Peyer's patch (tissue), 4 donors: ENCODE results near the gene NEUROG2.

ENCODE experiments used
- CTCF ChIP-seq, 6 experiments: fragments of 450-650 bp in 4 of 6; fragments of 200-600 bp in 2 of 6; sonication (generic) in 1 of 6; IDR thresholded peaks; one replicate each; pipeline ENCODE4 v1.5.1; 2017 to 2019; ENCODE audit warnings: antibody characterized with exemption in 6 of 6, mild to moderate bottlenecking in 3 of 6, moderate library complexity in 1 of 6
- POLR2A ChIP-seq, 2 donors: fragments of 450-650 bp; IDR thresholded peaks; one replicate each; pipeline ENCODE4 v1.5.1; 2017; ENCODE audit warnings: antibody characterized with exemption in 2 of 2, mild to moderate bottlenecking in 2 of 2, moderate library complexity in 2 of 2

- TF ChIP-seq CTCF (IDR thresholded peaks at IDR 0.05) (no peak), POLR2A (IDR thresholded peaks at IDR 0.05) (no peak)
Measured at GRCh38 chr4:112492321-112492720, 23.7 kb downstream of the NEUROG2 start.
